Loucy (cell line): Measurements from ENCODE around the gene BRD3OS.
A peak's percentile ranks its signal among the peaks of the same experiment; 100 is the strongest.

Experiments
- H2AFZ ChIP-seq: fragments of 200-600 bp; sonication (generic); 2 replicates; pipeline ENCODE4 v1.6.0; 2016; ENCODE audit warnings: antibody characterized with exemption, mild to moderate bottlenecking, low read length, moderate library complexity
- H3F3A ChIP-seq: fragments of 200-600 bp; 2 replicates; pipeline ENCODE4 v1.6.0; 2016; ENCODE audit warnings: antibody characterized with exemption, low read depth, mild to moderate bottlenecking
- H3K27me3 ChIP-seq: fragments of 200-600 bp; sonication (generic); 2 replicates; pipeline ENCODE4 v1.6.1; 2014; ENCODE audit warnings: low read length, mild to moderate bottlenecking; ENCODE audit not compliant: insufficient read depth, poor library complexity, severe bottlenecking
- H3K36me3 ChIP-seq: fragments of 200-600 bp; sonication (generic); 2 replicates; pipeline ENCODE4 v1.6.1; 2016; ENCODE audit warnings: low read length; ENCODE audit not compliant: insufficient read depth
- H3K4me1 ChIP-seq: fragments of 200-600 bp; sonication (generic); 2 replicates; pipeline ENCODE4 v1.5.1; 2014; ENCODE audit warnings: low read length, mild to moderate bottlenecking; ENCODE audit not compliant: insufficient read depth, poor library complexity, severe bottlenecking
- H3K4me2 ChIP-seq: fragments of 200-600 bp; sonication (generic); 2 replicates; pipeline ENCODE4 v1.6.0; 2014; ENCODE audit warnings: antibody characterized with exemption, low read length, low read depth, mild to moderate bottlenecking; ENCODE audit not compliant: poor library complexity, severe bottlenecking
- H3K4me3 ChIP-seq: fragments of 200-600 bp; sonication (generic); 2 replicates; pipeline ENCODE4 v1.5.1; 2014; ENCODE audit warnings: low read length, mild to moderate bottlenecking, mixed read lengths; ENCODE audit not compliant: poor library complexity, severe bottlenecking
- H3K79me2 ChIP-seq: fragments of 200-600 bp; sonication (generic); 2 replicates; pipeline ENCODE4 v1.6.1; 2014; ENCODE audit warnings: low read length; ENCODE audit not compliant: insufficient read depth
- H3K9ac ChIP-seq: fragments of 200-600 bp; sonication (generic); 2 replicates; pipeline ENCODE4 v1.6.0; 2014; ENCODE audit warnings: mild to moderate bottlenecking, low read depth, low read length, moderate library complexity; ENCODE audit not compliant: poor library complexity, severe bottlenecking
- H3K9me2 ChIP-seq: fragments of 200-600 bp; sonication (generic); replicated peaks from 2 replicates; pipeline ENCODE4 v1.6.1; 2016; ENCODE audit warnings: low read depth, low read length, mixed read lengths
- H3K9me3 ChIP-seq: fragments of 200-600 bp; sonication (generic); 2 replicates; pipeline ENCODE4 v1.6.1; 2014; ENCODE audit warnings: mild to moderate bottlenecking, antibody characterized with exemption, low read length, low read depth; ENCODE audit not compliant: insufficient read depth
- H4K20me1 ChIP-seq: fragments of 200-600 bp; sonication (generic); 2 replicates; pipeline ENCODE4 v1.6.0; 2014; ENCODE audit warnings: antibody characterized with exemption, low read length, mild to moderate bottlenecking; ENCODE audit not compliant: insufficient read depth, poor library complexity, severe bottlenecking
- EZH2phosphoT487 ChIP-seq: fragments of 200-600 bp; IDR thresholded peaks from 2 replicates; pipeline ENCODE4 v1.6.1; 2018; ENCODE audit warnings: antibody characterized with exemption, mild to moderate bottlenecking, moderate library complexity, borderline replicate concordance
- TF ChIP-seq, protein P1 (sequence below): fragments of 200-600 bp; sonication (generic); conservative IDR thresholded peaks from 2 replicates; pipeline ENCODE4 v1.5.1; 2014; ENCODE audit warnings: mild to moderate bottlenecking, antibody characterized with exemption, low read length

BRD3OS gene

DNA sequence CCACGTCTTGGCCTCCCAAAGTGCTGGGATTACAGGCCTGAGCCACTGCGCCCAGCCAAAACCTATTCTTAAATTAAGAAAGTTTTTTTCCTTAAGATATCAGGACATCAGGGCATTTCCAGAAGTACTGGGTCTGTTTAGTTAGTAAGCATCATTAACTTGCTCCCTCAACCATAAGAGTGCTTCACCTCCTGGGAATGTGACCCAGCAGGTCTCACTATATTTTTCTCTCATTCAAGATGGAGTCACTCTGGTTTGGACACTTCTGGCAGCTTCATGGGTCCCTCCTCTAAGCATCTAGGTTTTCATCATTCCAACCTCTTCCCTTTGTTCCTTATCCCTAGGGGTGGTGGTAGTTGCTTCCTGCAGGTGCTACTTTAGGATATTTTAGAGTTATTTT lies 10.3 kb upstream of the BRD3OS start:
- Histone ChIP-seq H3K27me3 (no peaks in the 10 kb centered on the region), H3K4me1 (no peaks in the 10 kb centered on the region), H3F3A (no peaks in the 10 kb centered on the region), H4K20me1 (no peaks in the 10 kb centered on the region), H3K9me2 (no peaks in the 10 kb centered on the region), H3K4me2 (no peak overlapping the region), H3K4me3 (no peak overlapping the region), H3K79me2 (no peaks in the 10 kb centered on the region), H3K9me3 (peaks cover 5% of the 10 kb centered on the region; the same call in 1 of the 2 replicates), H2AFZ (no peak overlapping the region), H3K9ac (no peak overlapping the region), H3K36me3 (no peaks in the 10 kb centered on the region)
- no peak for TF ChIP-seq EZH2phosphoT487
- TF ChIP-seq, protein P1, sequence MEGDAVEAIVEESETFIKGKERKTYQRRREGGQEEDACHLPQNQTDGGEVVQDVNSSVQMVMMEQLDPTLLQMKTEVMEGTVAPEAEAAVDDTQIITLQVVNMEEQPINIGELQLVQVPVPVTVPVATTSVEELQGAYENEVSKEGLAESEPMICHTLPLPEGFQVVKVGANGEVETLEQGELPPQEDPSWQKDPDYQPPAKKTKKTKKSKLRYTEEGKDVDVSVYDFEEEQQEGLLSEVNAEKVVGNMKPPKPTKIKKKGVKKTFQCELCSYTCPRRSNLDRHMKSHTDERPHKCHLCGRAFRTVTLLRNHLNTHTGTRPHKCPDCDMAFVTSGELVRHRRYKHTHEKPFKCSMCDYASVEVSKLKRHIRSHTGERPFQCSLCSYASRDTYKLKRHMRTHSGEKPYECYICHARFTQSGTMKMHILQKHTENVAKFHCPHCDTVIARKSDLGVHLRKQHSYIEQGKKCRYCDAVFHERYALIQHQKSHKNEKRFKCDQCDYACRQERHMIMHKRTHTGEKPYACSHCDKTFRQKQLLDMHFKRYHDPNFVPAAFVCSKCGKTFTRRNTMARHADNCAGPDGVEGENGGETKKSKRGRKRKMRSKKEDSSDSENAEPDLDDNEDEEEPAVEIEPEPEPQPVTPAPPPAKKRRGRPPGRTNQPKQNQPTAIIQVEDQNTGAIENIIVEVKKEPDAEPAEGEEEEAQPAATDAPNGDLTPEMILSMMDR, result no peak

DNA sequence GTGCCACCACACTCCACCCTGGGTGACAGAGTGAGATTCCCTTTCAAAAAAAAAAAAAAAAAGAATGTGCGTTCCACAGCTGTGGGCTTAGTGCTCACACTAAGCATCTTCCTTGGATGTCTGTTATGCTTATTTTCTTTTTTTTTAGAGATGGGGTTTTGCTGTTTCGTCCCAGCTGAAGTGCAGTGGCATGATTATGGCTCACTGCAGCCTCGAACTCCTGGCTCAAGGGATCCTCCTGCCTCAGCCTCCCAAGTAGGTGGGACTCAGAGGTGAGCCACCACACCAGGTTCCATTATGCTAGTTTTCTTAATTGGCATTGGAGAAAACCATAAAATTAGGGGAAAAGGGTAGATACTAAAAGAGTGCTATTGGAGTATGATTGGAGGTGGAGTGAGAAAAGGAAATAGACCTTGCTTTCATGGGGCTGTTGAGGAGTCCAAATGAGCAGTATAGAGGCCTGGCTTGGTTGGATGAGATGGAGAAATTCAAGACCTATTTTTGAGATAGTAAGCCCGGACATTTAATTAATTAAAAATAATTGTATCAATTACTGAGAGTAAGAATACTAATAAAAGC lies 978 bp upstream of the BRD3OS start:
- H3K4me2 ChIP-seq, result peak overlapping the region; percentile 65
- no peaks in the 10 kb centered on the region for H4K20me1 ChIP-seq
- H2AFZ ChIP-seq, result peak overlapping the region; percentile 78
- H3K4me1 ChIP-seq, result peaks cover 4% of the 10 kb centered on the region
- H3K79me2 ChIP-seq, result no peaks in the 10 kb centered on the region
- TF ChIP-seq, protein P1, result no peak
- no peak for TF ChIP-seq EZH2phosphoT487
- H3K9me2 ChIP-seq, result no peaks in the 10 kb centered on the region
- H3K4me3 ChIP-seq, result peak overlapping the region; percentile 63
- H3K36me3 ChIP-seq, result no peaks in the 10 kb centered on the region
- no peaks in the 10 kb centered on the region for H3F3A ChIP-seq
- H3K9me3 ChIP-seq, result no peaks in the 10 kb centered on the region
- H3K9ac ChIP-seq, result no peak overlapping the region
- H3K27me3 ChIP-seq, result no peaks in the 10 kb centered on the region

DNA sequence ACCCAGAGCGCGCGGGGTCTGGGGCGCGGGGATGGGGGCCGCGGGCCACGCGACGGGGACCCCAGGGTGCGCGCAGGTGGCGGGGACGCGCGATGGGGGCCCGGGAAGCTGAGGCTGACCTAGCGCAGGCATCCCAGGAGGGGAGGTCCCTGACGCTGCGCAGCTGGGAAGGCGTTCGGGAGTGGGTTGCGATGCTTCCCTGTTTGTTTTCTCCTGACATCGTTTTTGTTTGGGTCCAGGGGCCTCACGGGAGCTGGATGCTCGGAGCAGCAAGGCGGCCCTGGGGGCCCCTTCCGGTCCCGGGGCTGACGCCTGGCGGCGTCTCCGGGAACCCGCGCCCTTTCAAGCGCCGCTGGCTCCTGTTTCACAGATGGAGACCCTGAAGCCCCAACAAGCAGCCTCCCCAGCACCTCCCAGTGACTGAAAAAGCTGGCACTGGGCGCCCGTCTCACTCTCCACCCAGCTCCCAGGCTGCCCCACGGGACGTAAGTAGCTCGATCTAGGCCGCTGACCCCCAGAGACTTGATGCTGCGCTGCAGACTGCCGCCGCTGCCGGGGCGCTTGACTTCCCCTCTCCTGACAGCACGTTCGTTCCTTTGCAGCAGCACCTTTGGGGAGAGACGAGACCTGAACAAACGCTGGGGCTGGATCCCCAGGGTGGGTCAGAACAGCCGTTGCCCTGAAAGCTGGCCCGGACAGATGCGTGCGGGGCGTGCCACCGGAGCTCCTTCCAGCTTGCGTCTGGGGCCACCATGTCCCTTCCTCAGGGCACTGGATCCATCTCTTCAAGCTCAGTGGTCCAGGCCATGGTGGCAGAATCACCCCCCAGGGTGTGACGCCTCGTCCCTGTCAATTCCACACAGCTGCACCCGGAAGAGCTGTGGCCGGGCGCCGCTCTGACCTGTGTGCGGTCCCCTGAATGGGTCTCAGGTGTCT lies 593 bp downstream of the BRD3OS start:
- Histone ChIP-seq H3K79me2 (no peaks in the 10 kb centered on the region), H3F3A (no peaks in the 10 kb centered on the region), H3K4me2 (peak overlapping the region; percentile 73), H3K9ac (peak overlapping the region; percentile 59), H3K9me2 (no peaks in the 10 kb centered on the region), H3K36me3 (no peaks in the 10 kb centered on the region; the same call in 1 of the 2 replicates), H2AFZ (peak overlapping the region; percentile 77), H3K27me3 (no peaks in the 10 kb centered on the region), H3K9me3 (no peaks in the 10 kb centered on the region), H4K20me1 (no peaks in the 10 kb centered on the region), H3K4me3 (peak overlapping the region; percentile 81), H3K4me1 (peaks cover 4% of the 10 kb centered on the region)
- TF ChIP-seq, protein P1, result peak; percentile 31
- no peak for TF ChIP-seq EZH2phosphoT487
